Kidney (tissue), 14 donors: Measurements from ENCODE around the gene ZNF277. TPM values are rescaled to one million over a fixed set of nuclear protein-coding genes. Genes with fewer than 3 reads are reported as not detected.

Experiments
- DNase-seq, 5 donors: peaks; one replicate each; pipeline ENCODE4 v3.0.0-alpha.2; 2013 to 2020
- FAIRE-seq: peaks from 2 replicates; lab custom pipeline; 2012; peaks lifted over from hg19 to GRCh38; lab: Jason Lieb, UNC
- H3K27ac ChIP-seq, 2 donors: one replicate each; pipeline ENCODE4 v1.7.0; 2013; ENCODE audit warnings: low read depth in 2 of 2, low read length in 2 of 2, inconsistent platforms in 1 of 2
- H3K27me3 ChIP-seq: one replicate; pipeline ENCODE4 v1.7.1; 2013; ENCODE audit warnings: low read length, inconsistent platforms; ENCODE audit not compliant: control insufficient read depth, insufficient read depth
- H3K36me3 ChIP-seq, 3 donors: one replicate each; pipeline versions ENCODE4 v1.7.0 to v1.7.1; 2013; ENCODE audit warnings: low read length in 3 of 3, control low read depth in 1 of 3, inconsistent platforms in 1 of 3; ENCODE audit not compliant: insufficient read depth in 3 of 3, control insufficient read depth in 2 of 3
- H3K4me1 ChIP-seq, 3 donors: one replicate each; pipeline versions ENCODE4 v1.7.0 to v1.7.1; 2013; ENCODE audit warnings: low read length in 3 of 3, inconsistent platforms in 1 of 3, low read depth in 1 of 3; ENCODE audit not compliant: control insufficient read depth in 2 of 3, insufficient read depth in 2 of 3
- H3K4me3 ChIP-seq, 3 donors: one replicate each; pipeline versions ENCODE4 v1.7.0 to v1.8.1; 2013; ENCODE audit warnings: low read length in 3 of 3, control low read depth in 1 of 3, inconsistent platforms in 1 of 3
- H3K9ac ChIP-seq, 3 donors: one replicate each; pipeline versions ENCODE4 v1.7.0 to v1.7.1; 2013; ENCODE audit warnings: low read length in 3 of 3, control low read depth in 1 of 3, inconsistent platforms in 1 of 3
- H3K9me3 ChIP-seq, 3 donors: one replicate each; pipeline versions ENCODE4 v1.7.0 to v1.7.1; 2013; ENCODE audit warnings: low read length in 3 of 3, control low read depth in 1 of 3, inconsistent platforms in 1 of 3; ENCODE audit not compliant: control insufficient read depth in 2 of 3, insufficient read depth in 1 of 3
- CTCF ChIP-seq: IDR thresholded peaks from 3 replicates; pipeline ENCODE4 v1.5.1; 2012; ENCODE audit warnings: mild to moderate bottlenecking, moderate library complexity, borderline replicate concordance; ENCODE audit not compliant: insufficient read depth; ENCODE audit errors: extremely low read depth
- intact Hi-C: fragments of 100-400 bp; cut with DNase I; formaldehyde crosslinking; loops from one replicate; pipeline ENCODE4 v1.11.1; 2022
- polyA plus RNA-seq: library from polyadenylated mRNA; stranded (reverse); fragments of 350-450 nt; fragmentation: Illumina TruSeq; extraction: RNeasy Lipid Tissue Mini Kit (QIAGEN cat#74804); gene quantifications from one replicate; pipeline ENCODE4 v1.2.3, GENCODE V29; 2014; ENCODE audit warnings: low read depth, low replicate concordance; ENCODE audit not compliant: insufficient read depth
- total RNA-seq: library from RNA; stranded (reverse); fragmentation: NEBNext Ultra II Directional; extraction: Animal tissue kit (Norgen Biotek cat#: 25700); gene quantifications from one replicate; pipeline ENCODE4 v1.2.1, GENCODE V29; 2021
- donor health status: control.
- donor health status: control.
- donor health status: control.
- donor health status: control.
- donor health status: control.
- donor health status: DM: yes; HTN: yes; CAD: no.
- donor health status: Normal renal cell carcinoma (clear cell type).

The ZNF277 gene
- total and polyA plus RNA-seq, 2 donors from 2014 or later: 18.7 to 25.0 TPM

- H3K36me3 ChIP-seq: no peaks in the 10 kb centered on the region
- DNase-seq (no peak), FAIRE-seq (no peak)
- no peaks in the 10 kb centered on the region for H3K27me3 ChIP-seq
- H3K4me3 ChIP-seq: no peak overlapping the region
- H3K27ac ChIP-seq: no peak overlapping the region
- no peaks in the 10 kb centered on the region for H3K9me3 ChIP-seq
- intact Hi-C loops: no loop called here
- H3K9ac ChIP-seq: no peak overlapping the region
- H3K4me1 ChIP-seq: no peaks in the 10 kb centered on the region
- no peak for TF ChIP-seq CTCF
Observed at GRCh38 chr7:112193915-112194502, 12.5 kb upstream of the ZNF277 start.

GRCh38 chr7:112195717-112196116 is 10.8 kb upstream of the ZNF277 start:
- no peak overlapping the region for H3K27ac ChIP-seq
- H3K4me1 ChIP-seq: no peaks in the 10 kb centered on the region
- no peak for FAIRE-seq

GRCh38 chr7:112197322-112197721 is 9.2 kb upstream of the ZNF277 start:
- no peak for TF ChIP-seq CTCF
- no peak for DNase-seq
- H3K27ac ChIP-seq: no peak overlapping the region
- H3K4me1 ChIP-seq: no peaks in the 10 kb centered on the region
- H3K27me3 ChIP-seq: no peaks in the 10 kb centered on the region
- H3K9me3 ChIP-seq: no peaks in the 10 kb centered on the region
- intact Hi-C loops: no loop called here
- FAIRE-seq: no peak
- H3K4me3 ChIP-seq: no peak overlapping the region
- no peak overlapping the region for H3K9ac ChIP-seq
- no peaks in the 10 kb centered on the region for H3K36me3 ChIP-seq

More at GRCh38 chr7:112195717-112196116, 10.8 kb upstream of the ZNF277 start:
- TF ChIP-seq CTCF: no peak
- no peak for DNase-seq
- Histone ChIP-seq H3K4me3 (no peak overlapping the region), H3K9ac (no peak overlapping the region), H3K9me3 (no peaks in the 10 kb centered on the region), H3K27me3 (no peaks in the 10 kb centered on the region), H3K36me3 (no peaks in the 10 kb centered on the region)
- intact Hi-C loops: no loop called here
